ENCODE results near the gene FHL1.

DNA sequence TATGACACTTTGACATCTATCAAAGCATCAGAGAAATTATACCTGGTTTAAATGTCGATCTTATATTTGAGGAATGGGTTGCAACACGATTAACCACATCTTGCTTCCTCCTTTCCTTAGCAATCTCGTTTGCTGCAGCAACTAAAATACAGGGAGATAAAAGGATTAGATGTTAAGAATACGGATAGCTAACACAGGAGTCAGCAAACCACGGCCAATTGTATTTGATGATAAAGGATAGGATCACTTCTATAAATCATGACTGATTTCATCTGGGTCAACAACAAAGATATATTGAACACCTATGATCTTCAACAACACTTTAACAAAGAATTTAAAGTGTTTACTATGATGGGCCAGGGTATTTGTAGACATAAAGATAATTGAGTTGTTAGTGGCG lies 98.9 kb downstream of the FHL1 start:
- TF ChIP-seq CTCF (IDR thresholded peaks at IDR 0.05 in 2 of 3, conservative IDR thresholded peaks at IDR 0.05 in 1 of 3; ENCODE audit: borderline replicate concordance in 1 of 3, insufficient read depth in 1 of 3, low read depth in 2 of 3, low read length in 2 of 3) (no peak), YY1 (IDR thresholded peaks at IDR 0.05; ENCODE audit: extremely low read depth, insufficient replicate concordance, low read depth, low read length) (no peak)
